ENCODE measurements around the gene BMP6. TPM values are rescaled to one million over a fixed set of nuclear protein-coding genes. Genes with fewer than 3 reads are reported as not detected.

Gene BMP6
- total and polyA plus RNA-seq, 2 of the 4 experiments (the other 2 are of a cell fraction) = 0.18 to 0.19 TPM

- H2AK5ac ChIP-seq (ENCODE audit: low read depth, low read length) = no peak overlapping the region
- H3K18ac ChIP-seq (ENCODE audit: low read depth, low read length) = no peak overlapping the region
- H3K9me3 ChIP-seq (ENCODE audit: control insufficient read depth, insufficient read depth, low read length) = no peaks in the 10 kb centered on the region
- no peak overlapping the region for H2AK9ac ChIP-seq (replicated peaks; ENCODE audit: low read depth, low read length, poor library complexity)
- no peak overlapping the region for H3K27ac ChIP-seq (ENCODE audit: insufficient read depth, low read length)
- H3K23ac ChIP-seq (ENCODE audit: low read depth, low read length) = no peak overlapping the region
- DNase-seq (no peak), ATAC-seq (ENCODE audit: low read depth) (no peak)
- H3K4me3 ChIP-seq (ENCODE audit: insufficient read depth, low read depth, low read length) = no peak overlapping the region
- dilution Hi-C loops (cut with HindIII; ENCODE audit: low sequenced_read_pairs, unreplicated experiment) (no loop called here), in situ Hi-C loops (cut with MboI; ENCODE audit: low sequenced_read_pairs) (loop anchor here (10.0 kb wide), 1 partner anchor 166 kb away; the partner anchor contains the start of gene BMP6), intact Hi-C loops (cut with micrococcal nuclease) (loop anchor here (5.0 kb wide), 1 partner anchor 169 kb away; no protein-coding TSS in a partner anchor)
- POLR2A ChIA-PET (ENCODE audit: unreplicated experiment) = no interaction called here
- no peak overlapping the region for H2AFZ ChIP-seq (replicated peaks; ENCODE audit: low read length, poor library complexity)
- no peak overlapping the region for H4K5ac ChIP-seq (ENCODE audit: low read depth, low read length)
- no peak overlapping the region for H2BK120ac ChIP-seq (ENCODE audit: low read depth, low read length)
- no peak overlapping the region for H3K4me2 ChIP-seq (ENCODE audit: low read depth, low read length)
- no peak overlapping the region for H2BK5ac ChIP-seq (ENCODE audit: low read depth, low read length, poor library complexity, severe bottlenecking)
- no peaks in the 10 kb centered on the region for H3K9me1 ChIP-seq (ENCODE audit: insufficient read depth, low read length)
- H3K36me3 ChIP-seq (ENCODE audit: control insufficient read depth, insufficient read depth, low read length) = peaks cover 77% of the 10 kb centered on the region
- BruUV-seq (replicated peaks) = no TSS peak
- no peak overlapping the region for H4K91ac ChIP-seq (ENCODE audit: insufficient read depth, low read depth, low read length)
- 83% methylated on average over 3 of the region's 15 CpGs; no CpG with 5 or more reads in 1 of the 2 experiments for WGBS, 2 experiments (ENCODE audit: extremely low coverage in 2 of 2, insufficient read length in 1 of 2)
- H3K56ac ChIP-seq (ENCODE audit: extremely low read depth, insufficient read depth, low read length) = no peak overlapping the region
- no peaks in the 10 kb centered on the region for H3K27me3 ChIP-seq (ENCODE audit: control insufficient read depth, insufficient read depth, low read length)
- no peaks in the 10 kb centered on the region for H3K4me1 ChIP-seq (ENCODE audit: control insufficient read depth, insufficient read depth, low read length)
- no peak overlapping the region for H3K9ac ChIP-seq (ENCODE audit: low read depth, low read length)
- no peak overlapping the region for H3K14ac ChIP-seq (replicated peaks; ENCODE audit: low read depth, low read length)
- no peaks in the 10 kb centered on the region for H4K20me1 ChIP-seq (ENCODE audit: insufficient read depth, low read length)
- peaks cover 12 to 22% of the 10 kb centered on the region in 2 experiments for H3K79me1 ChIP-seq (ENCODE audit: low read depth in 1 of 2, low read length in 2 of 2)
- no peak overlapping the region for H2BK15ac ChIP-seq (ENCODE audit: low read depth, low read length)
- CTCF ChIA-PET = no interaction called here
- TF ChIP-seq ELK1 (IDR thresholded peaks at IDR 0.05; ENCODE audit: borderline replicate concordance, low read depth, low read length) = no peak
- no peak for TF ChIP-seq CEBPB (IDR thresholded peaks at IDR 0.05; ENCODE audit: low read depth, low read length)
- no peak for TF ChIP-seq FOS (IDR thresholded peaks at IDR 0.05; ENCODE audit: low read depth, low read length)
- TF ChIP-seq RFX5 (IDR thresholded peaks at IDR 0.05; ENCODE audit: low read depth, low read length) = no peak
- no peak for TF ChIP-seq CTCF (conservative IDR thresholded peaks at IDR 0.05; ENCODE audit: low read depth, low read length)
- TF ChIP-seq POLR2A (IDR thresholded peaks at IDR 0.05; ENCODE audit: low read depth, low read length) = no peak
- H4K8ac ChIP-seq (ENCODE audit: low read depth in 2 of 2, low read length in 2 of 2) = no peak overlapping the region
- no peak overlapping the region for H2BK20ac ChIP-seq (ENCODE audit: low read depth, low read length)
- no peak overlapping the region for H3K4ac ChIP-seq (ENCODE audit: low read depth, low read length)
These were observed 165.4 kb downstream of the BMP6 start for GRCh38 chr6:7891078-7891872.
